GM12878 (cell line): ENCODE results near the gene LCP1. TPM values are rescaled to one million over a fixed set of nuclear protein-coding genes. Genes with fewer than 3 reads are reported as not detected.

ENCODE experiments used
- ATAC-seq: fragments of 200-7000 bp; cut with Tn5 transposase; 3 replicates; pipeline ENCODE4 v1.9.1; 2020; ENCODE audit warnings: mild to moderate bottlenecking, moderate library complexity
- BruUV-seq: library from RNA; stranded (reverse); fragments of 400-500 nt; replicated peaks from 2 replicates; lab custom pipeline; 2021; lab: Mats Ljungman, UMichigan
- CTCF ChIA-PET: fragments of 300-600 bp; sonication (Branson Sonifier 250); formaldehyde crosslinking; extraction: SDS; loops from one replicate; lab custom pipeline; 2021; ENCODE audit warnings: inconsistent platforms; lab: Yijun Ruan, JAX
- POLR2A ChIA-PET: fragments of 350-600 bp; formaldehyde crosslinking; extraction: SDS; loops from one replicate; lab custom pipeline; 2021; ENCODE audit warnings: inconsistent platforms; lab: Charles Lee
- RAD21 ChIA-PET: fragments of 300-600 bp; sonication (Branson Sonifier 250); formaldehyde crosslinking; loops from one replicate; lab custom pipeline; 2023; ENCODE audit warnings: antibody characterized with exemption; ENCODE audit not compliant: unreplicated experiment; lab: Charles Lee
- SMC1A ChIA-PET: fragments of 300-600 bp; sonication (Branson Sonifier 250); formaldehyde crosslinking; loops from one replicate; lab custom pipeline; 2023; ENCODE audit not compliant: unreplicated experiment, uncharacterized antibody; lab: Charles Lee
- DNase-seq: peaks from one replicate; pipeline ENCODE4 v3.0.0-alpha.2; 2011; ENCODE audit warnings: low read depth, low spot score
- FAIRE-seq: peaks from 3 replicates; lab custom pipeline; 2011; peaks lifted over from hg19 to GRCh38; lab: Jason Lieb, UNC
- H2AFZ ChIP-seq: 2 replicates; pipeline ENCODE4 v1.6.0; 2011; ENCODE audit warnings: low read depth, low read length, control low read depth; ENCODE audit not compliant: control insufficient read depth
- H3K27ac ChIP-seq: 2 replicates; pipeline ENCODE4 v1.5.1; 2011; ENCODE audit warnings: control low read depth; ENCODE audit not compliant: control insufficient read depth, insufficient read depth
- H3K27me3 ChIP-seq, 2 experiments: replicated peaks in 1 of 2; 2 replicates each; pipeline versions ENCODE4 v1.6.0 to v1.6.1; 2011; ENCODE audit warnings: low read length in 1 of 2; ENCODE audit not compliant: control insufficient read depth in 2 of 2, insufficient read depth in 2 of 2
- H3K36me3 ChIP-seq, 2 experiments: 2 replicates each; pipeline ENCODE4 v1.5.1; 2011; ENCODE audit warnings: low read length in 1 of 2; ENCODE audit not compliant: control insufficient read depth in 2 of 2, insufficient read depth in 2 of 2
- H3K4me1 ChIP-seq: 2 replicates; pipeline ENCODE4 v1.6.1; 2011; ENCODE audit warnings: mild to moderate bottlenecking, low read length, moderate library complexity, mixed read lengths; ENCODE audit not compliant: control insufficient read depth, insufficient read depth
- H3K4me2 ChIP-seq: 2 replicates; pipeline ENCODE4 v1.6.0; 2011; ENCODE audit warnings: control low read depth; ENCODE audit not compliant: control insufficient read depth, insufficient read depth
- H3K4me3 ChIP-seq: fragments of 200-600 bp; sonication (generic); 2 replicates; pipeline ENCODE4 v1.5.1; 2016
- H3K79me2 ChIP-seq: 2 replicates; pipeline ENCODE4 v1.6.0; 2011; ENCODE audit warnings: low read length; ENCODE audit not compliant: control insufficient read depth, insufficient read depth
- H3K9ac ChIP-seq: 2 replicates; pipeline ENCODE4 v1.8.0; 2011; ENCODE audit warnings: low read length, control low read depth, mixed read lengths; ENCODE audit not compliant: control insufficient read depth, insufficient read depth
- H3K9me3 ChIP-seq: replicated peaks from 3 replicates; pipeline ENCODE4 v1.5.1; 2011; ENCODE audit warnings: mild to moderate bottlenecking, low read length; ENCODE audit not compliant: control insufficient read depth, insufficient read depth
- H4K20me1 ChIP-seq: 2 replicates; pipeline ENCODE4 v1.6.0; 2011; ENCODE audit not compliant: control insufficient read depth, insufficient read depth
- CREB1 ChIP-seq: IDR thresholded peaks from 2 replicates; pipeline ENCODE4 v1.6.1; 2012; ENCODE audit warnings: low read depth, mild to moderate bottlenecking, inconsistent platforms
- EED ChIP-seq: sonication (generic); IDR thresholded peaks from 2 replicates; pipeline ENCODE4 v1.6.1; 2016; ENCODE audit warnings: antibody characterized with exemption, low read depth
- RBBP5 ChIP-seq: fragments of 200-600 bp; sonication (generic); conservative IDR thresholded peaks from 2 replicates; pipeline ENCODE4 v1.6.1; 2016
- REST ChIP-seq: IDR thresholded peaks from 2 replicates; pipeline ENCODE4 v1.6.1; 2012; ENCODE audit warnings: mild to moderate bottlenecking, low read depth, low read length
- SREBF1 ChIP-seq: IDR thresholded peaks from 2 replicates; pipeline ENCODE4 v1.6.1; 2012; ENCODE audit warnings: mild to moderate bottlenecking, low read length
- YY1 ChIP-seq: IDR thresholded peaks from 2 replicates; pipeline ENCODE4 v1.6.1; 2011; ENCODE audit warnings: low read depth, mild to moderate bottlenecking, low read length
- ZBED1 ChIP-seq: IDR thresholded peaks from 2 replicates; pipeline ENCODE4 v1.6.1; 2016; ENCODE audit warnings: borderline replicate concordance
- ZNF24 ChIP-seq: fragments of 450-650 bp; IDR thresholded peaks from 2 replicates; pipeline ENCODE4 v1.6.1; 2017; ENCODE audit warnings: antibody characterized with exemption, mild to moderate bottlenecking
- ZNF384 ChIP-seq: IDR thresholded peaks from 2 replicates; pipeline ENCODE4 v1.6.1; 2012; ENCODE audit warnings: low read depth, mild to moderate bottlenecking, low read length, improper control_type of control experiment, borderline replicate concordance
- WGBS: methylation state at CpG from one replicate; pipeline ENCODE4 v1.1.6; 2016; ENCODE audit warnings: low lambda C conversion rate; ENCODE audit not compliant: insufficient replicate concordance, insufficient coverage; ENCODE audit errors: missing lambda C conversion rate; 5-methylcytosine and 5-hydroxymethylcytosine counted together
- in situ Hi-C: fragments of 300-500 bp; cut with MboI; formaldehyde crosslinking; loops from 9 replicates; pipeline ENCODE4 v1.14.3; 2018; ENCODE audit warnings: mixed read lengths
- intact Hi-C: fragments of 100-400 bp; cut with micrococcal nuclease; formaldehyde crosslinking; loops from one replicate; pipeline ENCODE4 v1.14.2; 2022; ENCODE audit not compliant: unreplicated experiment
- polyA plus RNA-seq, 11 experiments: library from polyadenylated mRNA; depleted of rRNA in 4 of 11; unstranded in 6 of 11; stranded (reverse) in 5 of 11; fragments of >200 nt; fragmentation: Nextera tagmentation in 4 of 11; fragmentation: Illumina TruSeq in 1 of 11; extraction: Ambion mirVana in 4 of 11; extraction: Trizol in 1 of 11; gene quantifications; 1 replicate in 1 of 11; 2 replicates in 10 of 11; pipeline versions ENCODE4 v1.2.1 to v1.2.3, GENCODE V29; 2011 to 2016; ENCODE audit warnings: inconsistent platforms in 2 of 11, missing spikeins in 2 of 11, low read depth in 1 of 11
- total RNA-seq, 4 experiments: library from RNA; depleted of rRNA in 3 of 4; stranded (reverse); fragments of >200 nt in 3 of 4; fragmentation: Illumina TruSeq in 1 of 4; extraction: Trizol in 1 of 4; gene quantifications; 2 replicates each; pipeline versions ENCODE4 v1.2.1 to v1.2.3, GENCODE V29; 2013 to 2021
- TF ChIP-seq, protein P1 (sequence below): fragments of 450-650 bp; IDR thresholded peaks from 2 replicates; pipeline ENCODE4 v1.6.1; 2017; ENCODE audit warnings: antibody characterized with exemption, mild to moderate bottlenecking, moderate library complexity
- TF ChIP-seq, protein P2 (sequence below): fragments of 450-650 bp; conservative IDR thresholded peaks from 2 replicates; pipeline ENCODE4 v1.6.1; 2017; ENCODE audit warnings: mild to moderate bottlenecking, moderate library complexity
- TF ChIP-seq, protein P3 (sequence below): fragments of 150-350 bp; IDR thresholded peaks from 2 replicates; pipeline ENCODE4 v1.6.1; 2016; ENCODE audit warnings: low read depth, low read length

LCP1 gene
- total and polyA plus RNA-seq, 10 of the 15 experiments (the other 5 are each of a cell fraction or from before 2014, with no cell fraction given): 775 to 2,201 (median 1,556) TPM

GRCh38 chr13:46111151-46111550 is 70.8 kb downstream of the LCP1 start (continued):
- TF ChIP-seq YY1: no peak
- TF ChIP-seq, protein P1, sequence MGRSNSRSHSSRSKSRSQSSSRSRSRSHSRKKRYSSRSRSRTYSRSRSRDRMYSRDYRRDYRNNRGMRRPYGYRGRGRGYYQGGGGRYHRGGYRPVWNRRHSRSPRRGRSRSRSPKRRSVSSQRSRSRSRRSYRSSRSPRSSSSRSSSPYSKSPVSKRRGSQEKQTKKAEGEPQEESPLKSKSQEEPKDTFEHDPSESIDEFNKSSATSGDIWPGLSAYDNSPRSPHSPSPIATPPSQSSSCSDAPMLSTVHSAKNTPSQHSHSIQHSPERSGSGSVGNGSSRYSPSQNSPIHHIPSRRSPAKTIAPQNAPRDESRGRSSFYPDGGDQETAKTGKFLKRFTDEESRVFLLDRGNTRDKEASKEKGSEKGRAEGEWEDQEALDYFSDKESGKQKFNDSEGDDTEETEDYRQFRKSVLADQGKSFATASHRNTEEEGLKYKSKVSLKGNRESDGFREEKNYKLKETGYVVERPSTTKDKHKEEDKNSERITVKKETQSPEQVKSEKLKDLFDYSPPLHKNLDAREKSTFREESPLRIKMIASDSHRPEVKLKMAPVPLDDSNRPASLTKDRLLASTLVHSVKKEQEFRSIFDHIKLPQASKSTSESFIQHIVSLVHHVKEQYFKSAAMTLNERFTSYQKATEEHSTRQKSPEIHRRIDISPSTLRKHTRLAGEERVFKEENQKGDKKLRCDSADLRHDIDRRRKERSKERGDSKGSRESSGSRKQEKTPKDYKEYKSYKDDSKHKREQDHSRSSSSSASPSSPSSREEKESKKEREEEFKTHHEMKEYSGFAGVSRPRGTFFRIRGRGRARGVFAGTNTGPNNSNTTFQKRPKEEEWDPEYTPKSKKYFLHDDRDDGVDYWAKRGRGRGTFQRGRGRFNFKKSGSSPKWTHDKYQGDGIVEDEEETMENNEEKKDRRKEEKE: no peak
- TF ChIP-seq EED: no peak
- no peak for TF ChIP-seq ZNF384
- TF ChIP-seq, all 136 proteins: peak for 0

DNA sequence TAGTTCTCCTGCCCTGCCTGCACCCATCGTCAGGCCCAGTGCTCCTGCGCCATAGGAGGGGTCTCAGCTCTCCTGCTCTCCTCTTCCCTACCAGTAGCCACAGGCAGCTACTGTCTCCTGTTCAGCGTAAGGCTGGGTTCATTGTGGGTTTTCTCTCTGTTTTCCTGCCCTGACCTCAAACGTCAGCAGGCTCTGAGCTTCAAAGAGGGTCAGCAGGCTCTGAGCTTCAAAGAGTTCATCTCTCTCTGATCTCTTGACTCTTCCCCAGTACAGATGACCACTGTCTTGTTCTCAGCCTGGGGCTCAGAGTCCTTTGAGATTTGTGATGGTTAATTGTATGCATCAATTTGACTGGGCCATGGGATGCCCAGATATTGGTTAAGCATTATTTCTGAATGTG is 72.5 kb downstream of the LCP1 start:
- no peaks in the 10 kb centered on the region for H3K4me1 ChIP-seq
- H3K9me3 ChIP-seq: no peaks in the 10 kb centered on the region
- BruUV-seq: no TSS peak
- WGBS: 50% methylated on average over 4 of the region's 4 CpGs
- POLR2A ChIA-PET: no interaction called here
- H3K79me2 ChIP-seq: no peaks in the 10 kb centered on the region
- H3K4me3 ChIP-seq: no peak overlapping the region
- SMC1A ChIA-PET: interaction anchor here (1.4 kb wide), 1 partner anchor 17 kb away, joined by 3 read pairs; no protein-coding TSS in a partner anchor
- no peak overlapping the region for H3K27ac ChIP-seq
- H2AFZ ChIP-seq: no peak overlapping the region
- FAIRE-seq: no peak
- no peak overlapping the region for H3K4me2 ChIP-seq
- H4K20me1 ChIP-seq: no peaks in the 10 kb centered on the region
- RAD21 ChIA-PET: no interaction called here
- H3K36me3 ChIP-seq: no peaks in the 10 kb centered on the region
- ATAC-seq: no peak
- in situ Hi-C loops (no loop called here), intact Hi-C loops (no loop called here)
- no peaks in the 10 kb centered on the region for H3K27me3 ChIP-seq
- H3K9ac ChIP-seq: no peak overlapping the region
- CTCF ChIA-PET: interaction anchor here (0.9 kb wide), 1 partner anchor 17 kb away, joined by 4 read pairs; no protein-coding TSS in a partner anchor
- no peak for TF ChIP-seq REST
- TF ChIP-seq ZNF24: no peak
- TF ChIP-seq, protein P2, sequence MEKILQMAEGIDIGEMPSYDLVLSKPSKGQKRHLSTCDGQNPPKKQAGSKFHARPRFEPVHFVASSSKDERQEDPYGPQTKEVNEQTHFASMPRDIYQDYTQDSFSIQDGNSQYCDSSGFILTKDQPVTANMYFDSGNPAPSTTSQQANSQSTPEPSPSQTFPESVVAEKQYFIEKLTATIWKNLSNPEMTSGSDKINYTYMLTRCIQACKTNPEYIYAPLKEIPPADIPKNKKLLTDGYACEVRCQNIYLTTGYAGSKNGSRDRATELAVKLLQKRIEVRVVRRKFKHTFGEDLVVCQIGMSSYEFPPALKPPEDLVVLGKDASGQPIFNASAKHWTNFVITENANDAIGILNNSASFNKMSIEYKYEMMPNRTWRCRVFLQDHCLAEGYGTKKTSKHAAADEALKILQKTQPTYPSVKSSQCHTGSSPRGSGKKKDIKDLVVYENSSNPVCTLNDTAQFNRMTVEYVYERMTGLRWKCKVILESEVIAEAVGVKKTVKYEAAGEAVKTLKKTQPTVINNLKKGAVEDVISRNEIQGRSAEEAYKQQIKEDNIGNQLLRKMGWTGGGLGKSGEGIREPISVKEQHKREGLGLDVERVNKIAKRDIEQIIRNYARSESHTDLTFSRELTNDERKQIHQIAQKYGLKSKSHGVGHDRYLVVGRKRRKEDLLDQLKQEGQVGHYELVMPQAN: no peak
- no peak for TF ChIP-seq RBBP5
- TF ChIP-seq CREB1: no peak
- no peak for TF ChIP-seq SREBF1
- TF ChIP-seq, protein P3, sequence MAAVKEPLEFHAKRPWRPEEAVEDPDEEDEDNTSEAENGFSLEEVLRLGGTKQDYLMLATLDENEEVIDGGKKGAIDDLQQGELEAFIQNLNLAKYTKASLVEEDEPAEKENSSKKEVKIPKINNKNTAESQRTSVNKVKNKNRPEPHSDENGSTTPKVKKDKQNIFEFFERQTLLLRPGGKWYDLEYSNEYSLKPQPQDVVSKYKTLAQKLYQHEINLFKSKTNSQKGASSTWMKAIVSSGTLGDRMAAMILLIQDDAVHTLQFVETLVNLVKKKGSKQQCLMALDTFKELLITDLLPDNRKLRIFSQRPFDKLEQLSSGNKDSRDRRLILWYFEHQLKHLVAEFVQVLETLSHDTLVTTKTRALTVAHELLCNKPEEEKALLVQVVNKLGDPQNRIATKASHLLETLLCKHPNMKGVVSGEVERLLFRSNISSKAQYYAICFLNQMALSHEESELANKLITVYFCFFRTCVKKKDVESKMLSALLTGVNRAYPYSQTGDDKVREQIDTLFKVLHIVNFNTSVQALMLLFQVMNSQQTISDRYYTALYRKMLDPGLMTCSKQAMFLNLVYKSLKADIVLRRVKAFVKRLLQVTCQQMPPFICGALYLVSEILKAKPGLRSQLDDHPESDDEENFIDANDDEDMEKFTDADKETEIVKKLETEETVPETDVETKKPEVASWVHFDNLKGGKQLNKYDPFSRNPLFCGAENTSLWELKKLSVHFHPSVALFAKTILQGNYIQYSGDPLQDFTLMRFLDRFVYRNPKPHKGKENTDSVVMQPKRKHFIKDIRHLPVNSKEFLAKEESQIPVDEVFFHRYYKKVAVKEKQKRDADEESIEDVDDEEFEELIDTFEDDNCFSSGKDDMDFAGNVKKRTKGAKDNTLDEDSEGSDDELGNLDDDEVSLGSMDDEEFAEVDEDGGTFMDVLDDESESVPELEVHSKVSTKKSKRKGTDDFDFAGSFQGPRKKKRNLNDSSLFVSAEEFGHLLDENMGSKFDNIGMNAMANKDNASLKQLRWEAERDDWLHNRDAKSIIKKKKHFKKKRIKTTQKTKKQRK: no peak
- no peak for TF ChIP-seq ZBED1
- TF ChIP-seq, all 136 proteins: peak for 0
- no peak for DNase-seq
